NK-92 (cell line): ENCODE measurements around the gene UBR1.
"Not testable (repeated sequence)": the region's sequence is repeated elsewhere in the genome, so short reads cannot be mapped to it uniquely, and the experiment has no call there.

Source experiments
- DNase-seq: peaks from one replicate; lab custom pipeline; 2025; ENCODE audit not compliant: unreplicated experiment; lab: John Stamatoyannopoulos, UW

Gene UBR1

GRCh38 chr15:43067717-43068461 lies 37.9 kb downstream of the UBR1 start:
- DNase-seq: no peak

GRCh38 chr15:43056696-43057095 lies 49.1 kb downstream of the UBR1 start:
- DNase-seq: no peak

DNA sequence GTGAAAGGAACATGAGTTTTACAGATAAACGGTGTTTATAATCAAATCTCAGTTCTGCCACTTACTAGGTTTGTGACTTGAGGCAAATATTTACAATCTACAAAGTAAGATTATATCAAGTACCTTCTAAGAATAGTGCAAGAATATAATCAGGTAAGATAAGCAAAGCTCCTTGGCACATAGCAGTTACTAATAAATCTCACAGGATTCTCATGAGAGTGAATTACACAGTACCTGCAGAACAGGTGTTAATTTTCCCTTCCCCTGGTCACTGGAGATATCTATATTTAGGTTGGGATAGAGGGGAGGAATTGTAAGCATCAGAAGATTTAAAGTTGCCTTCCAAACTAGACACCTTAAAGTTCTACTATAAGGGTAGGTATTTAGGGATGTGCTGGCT lies 53.0 kb downstream of the UBR1 start:
- no peak for DNase-seq

- no peak for DNase-seq
Measured at GRCh38 chr15:43048935-43049334, 56.9 kb downstream of the UBR1 start.

GRCh38 chr15:43046484-43046883 lies 59.4 kb downstream of the UBR1 start:
- no peak for DNase-seq

GRCh38 chr15:43042885-43043284 lies 63.0 kb downstream of the UBR1 start:
- no peak for DNase-seq

GRCh38 chr15:43041085-43041484 lies 64.8 kb downstream of the UBR1 start:
- not testable (repeated sequence) for DNase-seq

- DNase-seq: not testable (repeated sequence)
Measured at GRCh38 chr15:43035240-43035639, 70.6 kb downstream of the UBR1 start.

DNA sequence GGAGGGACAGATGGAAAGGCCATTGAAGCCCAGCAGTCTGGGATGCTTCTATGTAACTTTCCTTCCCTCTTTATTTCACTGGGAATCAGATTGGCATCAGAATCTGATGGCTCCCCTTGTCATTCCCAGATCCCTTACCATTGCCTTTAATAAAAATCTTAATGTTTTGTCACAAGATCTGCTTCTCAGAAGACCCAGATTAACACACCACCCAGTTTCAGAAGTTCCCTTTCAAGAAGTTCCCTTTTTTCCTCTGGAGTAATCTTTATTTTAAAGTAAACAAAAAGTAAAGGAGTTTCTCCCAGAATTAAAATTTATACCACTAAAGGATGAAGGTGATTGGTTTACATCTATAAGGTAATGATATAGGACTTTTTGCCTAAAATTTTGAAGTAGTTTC lies 76.4 kb downstream of the UBR1 start:
- DNase-seq: no peak

GRCh38 chr15:43025150-43025549 lies 80.7 kb downstream of the UBR1 start:
- DNase-seq: no peak

- not testable (repeated sequence) for DNase-seq
Measured at GRCh38 chr15:43014671-43015070, 91.2 kb downstream of the UBR1 start.

DNA sequence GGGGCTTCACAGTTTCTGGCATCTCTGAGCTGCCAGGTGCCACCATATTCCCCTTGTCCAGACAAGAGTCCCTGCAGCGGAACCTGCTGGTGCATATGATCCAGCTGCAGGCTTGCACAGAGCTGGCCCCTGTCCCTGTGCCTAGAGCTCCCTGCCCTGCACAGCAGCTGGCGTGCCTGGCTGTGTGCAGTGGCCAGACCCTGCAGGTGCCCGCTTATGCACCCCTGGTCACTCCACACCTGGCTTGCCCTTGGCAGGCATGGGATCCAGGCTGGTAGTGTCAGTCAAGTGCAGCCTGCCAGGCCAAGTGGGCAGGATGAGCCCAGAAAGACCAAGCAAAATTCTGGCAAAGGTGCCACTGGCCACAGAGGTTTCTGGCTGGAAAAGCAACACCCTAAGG lies 96.6 kb downstream of the UBR1 start:
- no peak for DNase-seq

DNA sequence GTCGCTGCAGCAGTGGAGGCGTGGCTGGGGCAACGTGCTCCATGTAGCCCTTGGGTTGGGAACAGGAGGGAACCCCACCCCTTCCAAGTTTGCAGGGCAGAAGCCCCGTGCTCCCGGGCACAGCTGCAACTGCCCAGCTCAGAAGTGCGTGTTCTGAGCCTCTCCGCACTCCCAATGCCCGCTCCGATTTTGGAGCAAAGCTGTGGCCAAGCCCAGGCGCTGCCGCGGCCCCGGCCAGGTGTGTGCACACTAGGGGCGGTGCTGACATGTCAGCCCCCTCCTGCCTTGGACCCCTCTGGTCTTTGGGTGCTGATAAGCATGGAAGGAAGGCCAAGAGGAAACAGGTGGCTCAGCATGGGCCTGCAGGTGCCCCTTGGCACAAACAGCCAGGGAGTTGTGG lies 97.7 kb downstream of the UBR1 start:
- no peak for DNase-seq

DNA sequence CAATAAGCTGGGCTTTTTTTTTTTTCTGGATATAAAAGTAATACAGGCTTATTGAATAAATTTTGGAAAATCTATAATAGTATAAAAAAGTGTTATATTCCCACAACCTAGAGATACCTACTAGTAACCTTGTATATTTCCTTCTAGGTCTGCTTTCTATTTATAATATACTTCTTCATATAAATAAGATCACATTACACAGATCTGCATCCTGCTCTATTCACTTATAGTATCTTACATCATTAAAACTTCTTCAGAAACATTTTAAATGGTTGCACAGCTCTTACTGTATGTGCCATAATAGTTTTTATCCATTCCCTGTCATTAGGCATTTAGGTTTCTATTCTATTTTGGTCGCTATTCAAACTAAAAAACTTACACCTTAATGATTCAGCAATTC lies 98.3 kb downstream of the UBR1 start:
- DNase-seq: no peak

DNA sequence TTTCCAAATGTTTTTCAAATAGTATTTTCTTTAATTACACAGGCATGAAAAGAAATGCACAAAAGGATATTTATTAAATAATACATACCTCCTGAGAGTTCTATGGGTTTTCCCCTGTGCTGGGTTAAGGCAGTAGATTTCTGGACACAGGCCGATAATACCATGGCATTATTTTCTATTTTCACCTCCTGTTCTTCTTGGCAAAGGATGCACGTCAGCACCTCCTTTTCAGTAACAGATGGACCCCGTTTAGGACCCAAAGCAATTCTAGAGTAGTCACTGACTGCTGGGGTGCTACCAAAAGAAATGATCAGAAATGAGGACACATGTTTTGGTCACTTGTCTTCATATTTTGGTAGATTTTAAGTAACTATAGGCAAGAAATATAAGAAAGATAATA lies 98.8 kb downstream of the UBR1 start:
- DNase-seq: no peak

- not testable (repeated sequence) for DNase-seq
Measured at GRCh38 chr15:43004886-43005595, 100.8 kb downstream of the UBR1 start.

GRCh38 chr15:42999201-42999779 lies 106.5 kb downstream of the UBR1 start:
- DNase-seq: no peak

- DNase-seq: no peak
Measured at GRCh38 chr15:42996871-42997270, 109.0 kb downstream of the UBR1 start.

- no peak for DNase-seq
Measured at GRCh38 chr15:42994546-42994945, 111.3 kb downstream of the UBR1 start.

- DNase-seq: no peak
Measured at GRCh38 chr15:42992626-42993025, 113.2 kb downstream of the UBR1 start.

DNA sequence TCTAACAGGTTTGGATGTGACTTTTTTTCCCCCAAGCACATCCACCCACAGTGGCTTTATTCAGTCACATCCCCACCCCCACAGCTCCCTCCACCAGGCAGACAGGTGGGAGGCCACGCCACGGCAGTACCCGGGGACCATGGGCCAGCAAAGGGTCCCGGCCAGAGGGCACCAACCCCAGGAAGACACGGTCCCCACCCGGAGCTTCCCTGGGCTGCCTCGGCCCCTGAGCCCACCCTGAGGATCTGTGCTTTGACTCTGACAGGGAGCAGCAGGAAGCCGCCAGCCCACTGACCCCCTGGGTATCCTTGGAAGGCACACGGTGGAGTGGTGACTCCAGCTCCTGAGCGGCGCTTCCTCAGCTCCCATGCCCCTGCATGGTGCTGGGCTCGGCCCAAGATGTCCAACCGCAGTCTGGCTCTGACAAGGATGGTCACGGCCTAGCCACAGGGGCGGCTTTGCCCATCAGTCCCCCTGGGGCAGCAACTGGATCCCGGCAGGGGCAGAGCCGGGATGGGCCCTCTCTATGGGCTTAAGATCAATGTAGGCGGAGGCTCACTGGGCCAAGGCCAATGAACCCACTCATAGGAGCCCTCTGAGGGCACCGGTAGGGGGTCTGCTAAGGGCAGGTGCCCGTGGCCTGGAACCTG lies 119.0 kb downstream of the UBR1 start:
- DNase-seq: no peak
